Immature natural killer cell (primary cell): Measurements from ENCODE around the gene KDR. TPM values are rescaled to one million over a fixed set of nuclear protein-coding genes. Genes with fewer than 3 reads are reported as not detected.

Experiments
- DNase-seq, 3 donors: peaks; one replicate each; pipeline ENCODE4 v3.0.0; 2022; ENCODE audit warnings: mixed read lengths in 1 of 3
- H3K27ac Mint-ChIP-seq, 6 donors: one replicate each; pipeline ENCODE4 v1.8.0; 2020; ENCODE audit warnings: mixed read lengths in 6 of 6, mild to moderate bottlenecking in 5 of 6, inconsistent platforms in 4 of 6, moderate library complexity in 3 of 6
- H3K27me3 Mint-ChIP-seq, 3 donors: one replicate each; pipeline ENCODE4 v1.8.0; 2020 to 2021; ENCODE audit warnings: low read depth in 3 of 3, mild to moderate bottlenecking in 3 of 3, mixed read lengths in 3 of 3, moderate library complexity in 3 of 3, inconsistent platforms in 1 of 3
- H3K36me3 Mint-ChIP-seq, 3 donors: one replicate each; pipeline ENCODE4 v1.8.0; 2020; ENCODE audit warnings: mixed read lengths in 3 of 3, inconsistent platforms in 2 of 3, mild to moderate bottlenecking in 2 of 3
- H3K4me1 Mint-ChIP-seq, 2 donors: one replicate each; pipeline ENCODE4 v1.8.0; 2020; ENCODE audit warnings: inconsistent platforms in 2 of 2, mild to moderate bottlenecking in 2 of 2, mixed read lengths in 2 of 2, moderate library complexity in 1 of 2
- H3K4me3 Mint-ChIP-seq, 5 donors: one replicate each; pipeline ENCODE4 v1.8.0; 2020; ENCODE audit warnings: mild to moderate bottlenecking in 5 of 5, mixed read lengths in 5 of 5, inconsistent platforms in 3 of 5, moderate library complexity in 3 of 5
- H3K9me3 Mint-ChIP-seq, 6 donors: one replicate each; pipeline ENCODE4 v1.8.0; 2020; ENCODE audit warnings: mild to moderate bottlenecking in 6 of 6, mixed read lengths in 6 of 6, inconsistent platforms in 4 of 6, moderate library complexity in 3 of 6
- polyA plus RNA-seq, 3 donors: library from polyadenylated mRNA; unstranded; fragments of 300-500 nt; fragmentation: Illumina TruSeq; gene quantifications; one replicate each; pipeline ENCODE4 v1.2.3, GENCODE V29; 2021

KDR gene
- polyA plus RNA-seq, 3 donors from 2014 or later: not detected

DNA sequence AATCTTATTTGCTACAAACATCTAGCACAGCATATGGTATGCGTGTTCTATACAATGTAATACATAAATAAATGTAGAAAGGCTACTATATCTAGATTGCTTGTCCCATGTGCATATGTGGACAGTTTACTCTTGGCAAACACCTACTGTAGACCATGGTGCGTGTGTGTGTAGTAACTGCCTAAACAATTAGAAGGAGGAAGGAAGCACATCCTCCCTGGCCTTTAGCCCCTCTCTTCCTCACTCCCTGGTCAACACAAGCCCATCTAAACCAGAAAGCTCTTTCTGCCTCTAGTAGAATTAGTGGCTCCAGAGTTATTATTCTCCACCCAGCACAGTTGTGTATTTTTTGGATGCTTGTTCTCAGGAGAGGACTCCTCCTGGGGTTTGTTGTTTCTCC is 73.9 kb downstream of the KDR start:
- Mint-ChIP-seq H3K4me3 (no peak overlapping the region), H3K9me3 (peaks cover 0 to 9% (median 3%) of the 10 kb centered on the region in 6 donors), H3K36me3 (no peaks in the 10 kb centered on the region), H3K27me3 (peaks cover 0 to 2% (median 1%) of the 10 kb centered on the region in 3 donors), H3K4me1 (no peaks in the 10 kb centered on the region), H3K27ac (no peak overlapping the region)
- no peak for DNase-seq

DNA sequence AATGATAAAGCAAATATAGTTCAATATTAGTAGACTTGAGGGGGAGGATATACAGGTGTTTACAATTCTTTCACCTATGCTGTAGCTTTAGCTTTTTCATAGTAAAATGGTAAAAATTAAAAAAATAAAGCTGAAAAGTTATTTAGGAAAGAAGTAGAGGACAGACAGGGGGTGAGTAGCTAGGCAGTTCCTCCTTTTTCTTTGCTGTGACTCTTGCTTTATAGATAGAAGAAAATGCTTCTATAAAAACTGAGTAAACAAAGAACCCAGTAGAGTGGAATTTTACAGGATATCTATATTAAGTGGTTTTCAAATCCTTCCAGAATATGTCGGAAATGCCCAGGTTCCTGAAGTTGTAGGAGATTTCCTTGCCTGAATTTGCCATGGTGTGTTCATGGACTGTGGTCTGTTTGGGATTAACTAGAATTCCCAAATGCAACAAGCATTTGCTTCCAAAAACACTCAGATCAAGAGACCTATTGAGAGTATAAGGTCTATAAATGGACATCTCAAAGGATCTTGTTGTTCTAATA is 74.9 kb downstream of the KDR start:
- Mint-ChIP-seq H3K27ac (no peak overlapping the region), H3K9me3 (peaks cover 0 to 9% (median 3%) of the 10 kb centered on the region in 6 donors), H3K4me1 (no peaks in the 10 kb centered on the region), H3K27me3 (peaks cover 0 to 2% (median 2%) of the 10 kb centered on the region in 3 donors), H3K36me3 (no peaks in the 10 kb centered on the region), H3K4me3 (no peak overlapping the region)
- DNase-seq: no peak

DNA sequence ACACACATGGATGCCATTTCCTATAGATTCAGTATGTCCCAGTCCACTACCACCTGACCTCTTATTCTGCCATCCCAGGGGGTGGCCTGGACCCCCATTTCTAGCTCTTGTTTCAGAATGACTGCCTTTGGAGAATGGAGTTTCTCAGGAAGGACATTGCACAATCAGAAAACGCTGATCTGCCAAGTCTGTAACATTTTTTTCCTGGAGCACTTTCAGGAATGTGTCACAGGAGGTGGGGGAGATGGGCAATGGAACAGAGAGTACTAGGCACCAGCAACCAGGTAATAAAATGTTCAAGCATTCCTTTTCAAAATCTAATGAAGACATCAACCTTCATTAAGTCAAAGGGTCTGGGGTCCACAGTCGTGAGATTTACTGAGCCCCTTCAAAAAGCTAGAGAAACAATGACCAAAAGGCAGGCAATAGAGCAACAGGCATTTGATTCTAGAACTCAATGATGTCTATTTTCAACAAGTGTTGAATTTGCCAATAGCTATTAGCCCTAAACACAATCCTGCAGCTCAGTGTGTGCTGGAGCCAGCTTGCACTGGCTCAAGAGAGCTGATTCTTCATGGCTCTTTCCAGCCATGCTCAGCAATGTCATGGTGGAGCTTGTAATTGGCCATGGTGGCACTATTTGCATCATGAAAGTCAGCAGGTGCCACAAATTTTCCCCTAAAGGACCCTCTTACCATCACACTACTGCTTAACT is 87.1 kb downstream of the KDR start:
- H3K4me3 Mint-ChIP-seq: no peak overlapping the region
- peaks cover 0 to 10% (median 3%) of the 10 kb centered on the region in 6 donors for H3K9me3 Mint-ChIP-seq
- no peaks in the 10 kb centered on the region for H3K36me3 Mint-ChIP-seq
- no peak overlapping the region for H3K27ac Mint-ChIP-seq
- DNase-seq: no peak
- no peaks in the 10 kb centered on the region for H3K4me1 Mint-ChIP-seq
- peaks cover 0 to 10% (median 5%) of the 10 kb centered on the region in 3 donors for H3K27me3 Mint-ChIP-seq

DNA sequence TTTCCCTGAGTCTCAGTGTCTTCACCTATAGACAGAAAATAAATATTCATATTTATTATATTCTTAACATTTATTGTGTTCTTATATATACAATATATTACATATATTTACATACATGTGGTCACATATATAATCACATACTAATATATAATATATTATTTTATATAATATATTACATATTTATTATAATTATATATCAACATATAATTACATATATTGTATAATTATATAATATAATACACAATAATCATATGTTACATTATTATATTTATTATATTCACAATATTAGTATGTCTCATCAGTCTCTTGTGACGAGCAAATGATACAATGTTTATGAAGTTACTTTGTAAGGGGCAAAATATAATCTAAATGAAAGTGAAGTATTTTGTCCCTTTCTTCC is 87.7 kb downstream of the KDR start:
- Mint-ChIP-seq H3K27me3 (peaks cover 0 to 7% (median 7%) of the 10 kb centered on the region in 3 donors), H3K4me3 (no peak overlapping the region), H3K4me1 (no peaks in the 10 kb centered on the region), H3K36me3 (no peaks in the 10 kb centered on the region), H3K9me3 (peaks cover 0 to 10% (median 3%) of the 10 kb centered on the region in 6 donors), H3K27ac (no peak overlapping the region)
- DNase-seq: no peak

DNA sequence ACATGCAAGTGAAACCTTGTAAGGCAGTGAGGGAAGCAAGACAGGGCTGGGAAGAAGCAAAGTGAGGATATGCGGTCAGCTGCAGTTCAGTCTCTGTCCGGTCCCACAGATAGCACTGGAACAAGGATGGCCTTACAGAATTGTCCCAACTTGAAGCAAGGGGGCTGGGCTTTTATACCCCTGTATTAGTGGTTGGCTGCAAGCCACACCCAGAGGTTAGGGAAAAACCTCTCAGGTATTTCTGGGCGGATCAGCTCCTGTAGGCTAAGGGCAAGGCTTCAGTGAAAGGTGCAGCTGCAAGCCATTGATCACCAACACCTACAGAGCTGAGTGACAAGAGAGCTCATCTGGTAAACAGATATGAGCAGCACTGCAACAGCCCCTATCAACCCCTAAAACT is 89.0 kb downstream of the KDR start:
- H3K27me3 Mint-ChIP-seq: peaks cover 0 to 7% (median 2%) of the 10 kb centered on the region in 3 donors
- no peak overlapping the region for H3K27ac Mint-ChIP-seq
- peaks cover 0 to 6% (median 3%) of the 10 kb centered on the region in 6 donors for H3K9me3 Mint-ChIP-seq
- no peaks in the 10 kb centered on the region for H3K4me1 Mint-ChIP-seq
- no peak overlapping the region for H3K4me3 Mint-ChIP-seq
- no peaks in the 10 kb centered on the region for H3K36me3 Mint-ChIP-seq
- DNase-seq: no peak

DNA sequence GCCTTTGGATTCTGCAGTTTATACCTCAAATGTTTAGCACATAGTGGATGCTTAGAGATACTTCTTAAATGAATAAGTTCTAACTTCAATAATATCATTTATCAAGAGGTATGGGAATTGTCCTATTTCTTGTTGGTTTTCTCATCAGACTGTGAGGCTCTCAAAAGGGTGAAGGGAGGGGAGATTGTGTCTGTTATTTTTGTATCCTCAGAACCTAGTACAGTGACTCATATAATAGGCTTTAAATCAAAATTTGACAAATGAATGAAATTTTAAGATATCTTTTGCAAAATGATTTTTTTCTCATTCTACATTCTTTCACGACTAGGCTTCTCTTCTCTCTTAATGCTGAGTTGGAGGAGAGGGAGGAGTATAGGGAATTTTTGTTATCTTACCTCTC is 89.5 kb downstream of the KDR start:
- no peak for DNase-seq
- H3K9me3 Mint-ChIP-seq: peaks cover 0 to 4% (median under 1%) of the 10 kb centered on the region in 6 donors
- peaks cover 0 to 4% (median 2%) of the 10 kb centered on the region in 3 donors for H3K27me3 Mint-ChIP-seq
- H3K4me1 Mint-ChIP-seq: no peaks in the 10 kb centered on the region
- H3K4me3 Mint-ChIP-seq: no peak overlapping the region
- H3K36me3 Mint-ChIP-seq: no peaks in the 10 kb centered on the region
- H3K27ac Mint-ChIP-seq: no peak overlapping the region

DNA sequence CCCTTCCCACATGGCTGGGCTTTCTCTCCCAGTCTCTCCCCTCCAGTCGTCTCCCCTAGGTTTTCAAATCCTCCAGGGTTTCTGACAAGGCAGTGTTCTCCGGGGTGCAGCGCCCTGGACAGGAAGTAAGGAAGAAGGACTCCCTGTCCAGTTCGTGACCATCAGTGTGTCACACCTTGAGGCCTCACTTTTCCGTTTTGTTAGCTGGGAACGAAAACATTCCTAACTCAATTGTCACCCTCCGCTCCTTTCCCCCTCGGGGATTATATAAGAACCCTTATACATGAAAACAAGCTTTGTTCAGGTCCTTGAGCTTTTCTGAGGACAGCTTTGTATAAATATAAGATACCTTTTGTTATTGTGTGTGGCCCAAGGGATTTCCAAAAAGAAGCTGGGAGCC is 92.1 kb downstream of the KDR start:
- H3K4me1 Mint-ChIP-seq: no peaks in the 10 kb centered on the region
- no peak overlapping the region for H3K4me3 Mint-ChIP-seq
- no peak overlapping the region for H3K27ac Mint-ChIP-seq
- DNase-seq: no peak
- no peaks in the 10 kb centered on the region for H3K9me3 Mint-ChIP-seq
- peaks cover 0 to 2% (median 2%) of the 10 kb centered on the region in 3 donors for H3K27me3 Mint-ChIP-seq
- H3K36me3 Mint-ChIP-seq: no peaks in the 10 kb centered on the region

DNA sequence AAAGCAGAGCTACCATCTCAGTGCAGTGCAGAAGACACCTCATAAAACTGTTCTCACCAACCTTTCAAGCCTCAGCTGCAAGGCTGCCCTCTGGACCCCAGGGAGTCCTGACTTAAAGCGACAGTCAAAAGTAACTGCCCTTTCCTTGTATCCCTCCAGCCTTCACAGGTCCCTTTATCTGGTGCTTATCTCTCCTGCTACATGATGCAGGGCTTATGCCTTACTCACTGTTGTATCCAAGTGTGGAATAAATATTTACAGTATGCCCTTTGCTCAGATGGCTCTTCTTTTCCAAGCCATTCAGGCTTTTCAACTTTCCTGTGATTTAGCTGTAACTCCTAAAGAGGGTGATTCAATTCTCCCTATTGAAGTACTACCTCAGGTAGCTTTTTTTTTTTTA is 92.6 kb downstream of the KDR start:
- H3K27me3 Mint-ChIP-seq: peaks cover 0 to 2% (median 2%) of the 10 kb centered on the region in 3 donors
- H3K36me3 Mint-ChIP-seq: no peaks in the 10 kb centered on the region
- H3K4me1 Mint-ChIP-seq: no peaks in the 10 kb centered on the region
- H3K27ac Mint-ChIP-seq: no peak overlapping the region
- no peaks in the 10 kb centered on the region for H3K9me3 Mint-ChIP-seq
- H3K4me3 Mint-ChIP-seq: no peak overlapping the region
- DNase-seq: no peak

DNA sequence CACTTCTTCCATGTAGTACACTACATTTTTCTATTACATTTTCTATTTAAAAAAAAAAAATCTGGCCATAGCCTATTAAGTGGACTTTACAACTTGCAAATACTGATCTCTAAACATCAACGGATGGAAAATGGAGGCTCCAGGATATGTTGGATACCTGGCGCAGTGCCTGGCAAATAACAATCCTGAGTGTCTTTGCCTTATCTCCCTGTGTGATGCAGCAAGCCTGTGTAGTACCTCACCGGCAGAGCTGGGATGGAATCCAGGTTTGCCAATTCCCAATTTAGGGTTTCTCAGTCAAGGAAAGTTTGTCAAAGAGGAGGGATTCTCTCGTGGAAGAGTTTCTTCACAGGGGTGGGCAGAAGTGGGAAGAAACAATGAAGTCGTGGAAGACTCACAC is 93.2 kb downstream of the KDR start:
- DNase-seq: no peak
- Mint-ChIP-seq H3K27me3 (peaks cover 0 to 2% (median 2%) of the 10 kb centered on the region in 3 donors), H3K9me3 (no peaks in the 10 kb centered on the region), H3K36me3 (no peaks in the 10 kb centered on the region), H3K4me1 (no peaks in the 10 kb centered on the region), H3K27ac (no peak overlapping the region), H3K4me3 (no peak overlapping the region)

DNA sequence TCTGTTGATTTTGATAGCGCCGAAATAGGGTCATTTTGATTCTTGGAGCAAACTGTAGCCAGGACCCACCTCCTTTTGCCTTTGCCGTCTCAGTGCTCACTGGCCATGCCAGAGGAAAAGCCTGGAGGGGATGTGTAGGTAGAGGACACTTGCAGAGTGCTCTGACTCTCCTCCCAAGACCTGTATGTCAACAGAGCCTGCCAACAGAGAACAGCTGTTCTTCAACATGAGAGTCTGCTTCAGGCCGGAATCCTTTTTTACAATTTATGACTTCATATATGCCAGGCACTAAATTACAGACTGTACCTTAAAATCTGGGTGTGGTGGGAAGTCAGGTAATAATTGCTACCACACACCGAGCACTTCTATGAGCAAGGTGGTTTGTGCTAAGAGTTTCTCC is 94.2 kb downstream of the KDR start:
- Mint-ChIP-seq H3K36me3 (no peaks in the 10 kb centered on the region), H3K4me3 (no peak overlapping the region), H3K27ac (no peak overlapping the region), H3K9me3 (no peaks in the 10 kb centered on the region), H3K4me1 (no peaks in the 10 kb centered on the region), H3K27me3 (peaks cover 0 to 2% (median 2%) of the 10 kb centered on the region in 3 donors)
- no peak for DNase-seq

DNA sequence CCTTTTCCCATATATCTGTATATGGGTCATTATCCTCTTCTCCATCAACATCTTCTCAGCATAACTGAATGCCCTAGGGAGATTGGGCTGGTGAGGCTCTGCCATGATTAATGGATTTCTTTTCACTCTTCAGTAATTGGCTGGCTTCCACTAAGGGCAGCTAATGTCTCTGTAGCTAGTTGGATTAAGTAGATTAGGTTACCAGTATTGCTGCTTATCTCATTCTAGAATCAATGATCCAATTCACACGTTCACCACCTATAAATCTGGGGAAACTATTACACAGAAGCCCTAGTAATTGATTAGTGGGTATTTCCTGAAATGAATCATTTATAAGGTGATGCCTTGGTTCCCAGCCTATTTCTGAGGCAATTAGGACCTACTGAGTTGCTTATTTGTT is 94.8 kb downstream of the KDR start:
- no peak overlapping the region for H3K27ac Mint-ChIP-seq
- H3K27me3 Mint-ChIP-seq: peaks cover 0 to 6% (median 2%) of the 10 kb centered on the region in 3 donors
- no peaks in the 10 kb centered on the region for H3K36me3 Mint-ChIP-seq
- H3K4me1 Mint-ChIP-seq: no peaks in the 10 kb centered on the region
- H3K4me3 Mint-ChIP-seq: no peak overlapping the region
- H3K9me3 Mint-ChIP-seq: no peaks in the 10 kb centered on the region
- DNase-seq: no peak

DNA sequence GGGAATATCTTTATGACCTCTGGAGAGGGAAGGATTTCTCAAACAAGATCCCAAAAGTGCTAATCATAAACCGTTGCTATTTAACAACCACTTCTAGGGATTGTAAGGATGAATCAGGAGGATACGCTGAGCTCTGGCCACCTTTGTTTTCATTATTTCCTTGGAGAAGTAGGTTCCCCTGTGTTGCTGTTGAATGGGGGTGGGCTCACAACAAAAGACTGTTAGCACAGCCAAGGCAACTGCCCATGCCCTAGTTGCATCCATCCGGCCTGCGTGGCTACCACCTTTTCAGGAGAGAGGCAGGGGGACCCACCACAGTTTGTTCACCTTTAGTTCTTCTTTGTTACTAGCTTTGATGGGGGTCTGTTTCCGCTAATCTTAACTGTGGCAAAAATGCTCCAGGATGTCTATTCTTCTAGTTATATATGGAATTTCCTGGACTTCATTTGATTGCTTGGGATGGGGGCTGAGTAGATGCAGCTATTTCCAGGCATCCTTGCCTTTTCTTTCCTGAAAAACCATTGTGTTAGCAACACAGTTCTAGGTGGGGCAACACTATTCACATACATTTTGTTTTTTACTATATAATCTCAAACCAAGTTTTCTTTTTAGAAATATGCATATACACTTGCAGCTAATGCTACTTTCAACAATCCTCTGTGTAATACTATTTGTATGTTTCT is 95.4 kb downstream of the KDR start:
- no peak for DNase-seq
- Mint-ChIP-seq H3K9me3 (no peaks in the 10 kb centered on the region), H3K27ac (no peak overlapping the region)

DNA sequence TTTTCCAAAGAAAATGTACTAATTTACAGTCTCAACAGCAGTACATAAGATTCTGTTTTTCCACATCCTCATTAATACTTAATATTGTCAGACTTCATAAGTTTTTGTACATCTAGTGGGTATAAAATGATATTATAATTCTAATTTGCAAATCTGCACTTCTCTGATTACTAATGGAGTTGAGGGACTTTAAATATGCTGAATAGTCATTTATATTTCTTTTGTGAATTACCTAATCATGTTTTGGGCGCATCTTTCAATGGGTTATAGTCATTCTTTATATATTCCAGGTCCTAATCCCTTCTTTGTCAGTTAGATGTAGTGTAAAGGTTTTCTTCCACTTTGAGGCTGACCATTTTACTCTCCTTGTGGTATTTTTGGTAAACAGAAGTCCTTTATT is 96.1 kb downstream of the KDR start:
- H3K9me3 Mint-ChIP-seq: no peaks in the 10 kb centered on the region

More for the DNA sequence above, 95.4 kb downstream of the KDR start:
- Mint-ChIP-seq H3K36me3 (no peaks in the 10 kb centered on the region), H3K27me3 (peaks cover 0 to 5% (median 2%) of the 10 kb centered on the region in 3 donors), H3K4me3 (no peak overlapping the region), H3K4me1 (no peaks in the 10 kb centered on the region)

More for the DNA sequence above, 96.1 kb downstream of the KDR start:
- Mint-ChIP-seq H3K27me3 (peaks cover 0 to 5% (median 2%) of the 10 kb centered on the region in 3 donors), H3K4me3 (no peak overlapping the region), H3K4me1 (no peaks in the 10 kb centered on the region), H3K27ac (no peak overlapping the region), H3K36me3 (no peaks in the 10 kb centered on the region)
- no peak for DNase-seq
